Neural cell (in vitro differentiated cells): ENCODE data around the gene GRID2IP. TPM values are rescaled to one million over a fixed set of nuclear protein-coding genes. Genes with fewer than 3 reads are reported as not detected.
"Not testable (repeated sequence)": the region's sequence is repeated elsewhere in the genome, so short reads cannot be mapped to it uniquely, and the experiment has no call there.

ENCODE experiments used
- H2AFZ ChIP-seq: fragments of 200-600, 300-800 bp; sonication (generic), shearing (Covaris generic); 2 replicates; pipeline ENCODE4 v1.6.0; 2014; ENCODE audit warnings: low read depth, mild to moderate bottlenecking, antibody characterized with exemption, low read length, moderate library complexity
- H3F3A ChIP-seq: fragments of 200-600 bp; shearing (Covaris generic); 2 replicates; pipeline ENCODE4 v1.6.1; 2016; ENCODE audit warnings: mild to moderate bottlenecking, moderate library complexity, mixed read lengths, antibody characterized with exemption, low read length; ENCODE audit not compliant: insufficient read depth, poor library complexity, severe bottlenecking
- H3K27ac ChIP-seq: fragments of 200-600, 300-800 bp; sonication (generic), shearing (Covaris generic); 2 replicates; pipeline ENCODE4 v1.5.1; 2014; ENCODE audit warnings: mild to moderate bottlenecking, low read length, moderate library complexity
- H3K27me3 ChIP-seq: fragments of 300-800, 200-600 bp; sonication (generic), shearing (Covaris generic); 2 replicates; pipeline ENCODE4 v1.6.0; 2014; ENCODE audit warnings: mild to moderate bottlenecking, low read depth, low read length, moderate library complexity; ENCODE audit not compliant: insufficient read depth
- H3K36me3 ChIP-seq: fragments of 300-800, 200-600 bp; sonication (generic), shearing (Covaris generic); 2 replicates; pipeline ENCODE4 v1.5.1; 2014; ENCODE audit warnings: mild to moderate bottlenecking, antibody characterized with exemption, low read length, moderate library complexity; ENCODE audit not compliant: insufficient read depth
- H3K4me2 ChIP-seq: fragments of 300-800, 200-600 bp; sonication (generic), shearing (Covaris generic); 2 replicates; pipeline ENCODE4 v1.6.0; 2014; ENCODE audit warnings: mild to moderate bottlenecking, low read length
- H3K4me3 ChIP-seq: fragments of 300-800, 200-600 bp; sonication (generic), shearing (Covaris generic); 2 replicates; pipeline ENCODE4 v1.5.1; 2014; ENCODE audit warnings: mild to moderate bottlenecking, low read length, moderate library complexity
- H3K79me2 ChIP-seq: fragments of 200-600 bp; shearing (Covaris generic); replicated peaks from 2 replicates; pipeline ENCODE4 v1.6.0; 2014; ENCODE audit warnings: mild to moderate bottlenecking, low read length, moderate library complexity; ENCODE audit not compliant: insufficient read depth
- H3K9ac ChIP-seq: fragments of 300-800, 200-600 bp; sonication (generic), shearing (Covaris generic); 2 replicates; pipeline ENCODE4 v1.6.1; 2016; ENCODE audit warnings: mild to moderate bottlenecking, low read length, mixed read lengths
- H3K9me2 ChIP-seq: fragments of 200-600 bp; shearing (Covaris generic); 2 replicates; pipeline ENCODE4 v1.6.1; 2016; ENCODE audit warnings: mild to moderate bottlenecking, low read length, mixed read lengths; ENCODE audit not compliant: insufficient read depth
- H3K9me3 ChIP-seq: fragments of 200-600, 300-800 bp; sonication (generic), shearing (Covaris generic); 2 replicates; pipeline ENCODE4 v1.6.1; 2016; ENCODE audit warnings: mild to moderate bottlenecking, mixed run types, low read length, moderate library complexity, mixed read lengths
- H4K20me1 ChIP-seq: fragments of 200-600 bp; shearing (Covaris generic); 2 replicates; pipeline ENCODE4 v1.6.1; 2016; ENCODE audit warnings: mild to moderate bottlenecking, mixed run types; ENCODE audit not compliant: insufficient read depth
- EP300 ChIP-seq: fragments of 450-650 bp; conservative IDR thresholded peaks from 2 replicates; pipeline ENCODE4 v1.6.1; 2014; ENCODE audit warnings: antibody characterized with exemption, mild to moderate bottlenecking, moderate library complexity; ENCODE audit not compliant: poor library complexity, severe bottlenecking
- EZH2 ChIP-seq: fragments of 200-600, 300-800 bp; shearing (Covaris generic), sonication (generic); IDR thresholded peaks from 2 replicates; pipeline ENCODE4 v1.6.1; 2014; ENCODE audit warnings: antibody characterized with exemption, low read length, borderline replicate concordance, mild to moderate bottlenecking; ENCODE audit not compliant: insufficient read depth, poor library complexity, severe bottlenecking
- MXI1 ChIP-seq: fragments of 450-650 bp; conservative IDR thresholded peaks from 2 replicates; pipeline ENCODE4 v1.6.1; 2014; ENCODE audit warnings: antibody characterized with exemption, mild to moderate bottlenecking; ENCODE audit not compliant: poor library complexity, severe bottlenecking
- POLR2AphosphoS5 ChIP-seq: IDR thresholded peaks from 2 replicates; pipeline ENCODE4 v1.6.1; 2012
- RAD21 ChIP-seq: fragments of 450-650 bp; conservative IDR thresholded peaks from 2 replicates; pipeline ENCODE4 v1.6.1; 2014; ENCODE audit warnings: antibody characterized with exemption, mild to moderate bottlenecking, moderate library complexity
- REST ChIP-seq: IDR thresholded peaks from 2 replicates; pipeline ENCODE4 v1.6.1; 2012; ENCODE audit warnings: borderline replicate concordance
- SMC3 ChIP-seq: fragments of 450-650 bp; conservative IDR thresholded peaks from 2 replicates; pipeline ENCODE4 v1.6.1; 2014; ENCODE audit warnings: antibody characterized with exemption, mild to moderate bottlenecking, moderate library complexity; ENCODE audit not compliant: poor library complexity
- TAF1 ChIP-seq: IDR thresholded peaks from 2 replicates; pipeline ENCODE4 v1.6.1; 2012; ENCODE audit warnings: low read depth
- polyA plus RNA-seq: library from polyadenylated mRNA; depleted of rRNA; stranded (reverse); fragments of >200 nt; gene quantifications from 2 replicates; pipeline ENCODE4 v1.2.3, GENCODE V29; 2014
- TF ChIP-seq, protein P1 (sequence below): fragments of 450-650 bp; IDR thresholded peaks from 2 replicates; pipeline ENCODE4 v1.5.1; 2014; ENCODE audit warnings: antibody characterized with exemption, mild to moderate bottlenecking, moderate library complexity; ENCODE audit not compliant: poor library complexity, severe bottlenecking

GRID2IP gene
- polyA plus RNA-seq, 1 donor from 2014 or later = 0.32 TPM

- Histone ChIP-seq H3K27ac (no peak overlapping the region), H3K9me3 (no peaks in the 10 kb centered on the region), H3K79me2 (no peaks in the 10 kb centered on the region), H3K4me2 (no peak overlapping the region), H2AFZ (no peak overlapping the region), H3K27me3 (no peaks in the 10 kb centered on the region), H3K4me3 (no peak overlapping the region), H3K36me3 (no peaks in the 10 kb centered on the region), H3F3A (no peaks in the 10 kb centered on the region), H4K20me1 (no peaks in the 10 kb centered on the region), H3K9me2 (no peaks in the 10 kb centered on the region), H3K9ac (no peak overlapping the region)
- TF ChIP-seq EZH2 = no peak
- TF ChIP-seq TAF1 = no peak
- no peak for TF ChIP-seq REST
- TF ChIP-seq SMC3 = no peak
- TF ChIP-seq RAD21 = no peak
- no peak for TF ChIP-seq POLR2AphosphoS5
- TF ChIP-seq EP300 = no peak
- TF ChIP-seq, protein P1, sequence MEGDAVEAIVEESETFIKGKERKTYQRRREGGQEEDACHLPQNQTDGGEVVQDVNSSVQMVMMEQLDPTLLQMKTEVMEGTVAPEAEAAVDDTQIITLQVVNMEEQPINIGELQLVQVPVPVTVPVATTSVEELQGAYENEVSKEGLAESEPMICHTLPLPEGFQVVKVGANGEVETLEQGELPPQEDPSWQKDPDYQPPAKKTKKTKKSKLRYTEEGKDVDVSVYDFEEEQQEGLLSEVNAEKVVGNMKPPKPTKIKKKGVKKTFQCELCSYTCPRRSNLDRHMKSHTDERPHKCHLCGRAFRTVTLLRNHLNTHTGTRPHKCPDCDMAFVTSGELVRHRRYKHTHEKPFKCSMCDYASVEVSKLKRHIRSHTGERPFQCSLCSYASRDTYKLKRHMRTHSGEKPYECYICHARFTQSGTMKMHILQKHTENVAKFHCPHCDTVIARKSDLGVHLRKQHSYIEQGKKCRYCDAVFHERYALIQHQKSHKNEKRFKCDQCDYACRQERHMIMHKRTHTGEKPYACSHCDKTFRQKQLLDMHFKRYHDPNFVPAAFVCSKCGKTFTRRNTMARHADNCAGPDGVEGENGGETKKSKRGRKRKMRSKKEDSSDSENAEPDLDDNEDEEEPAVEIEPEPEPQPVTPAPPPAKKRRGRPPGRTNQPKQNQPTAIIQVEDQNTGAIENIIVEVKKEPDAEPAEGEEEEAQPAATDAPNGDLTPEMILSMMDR = no peak
- no peak for TF ChIP-seq MXI1
Measured at GRCh38 chr7:6451224-6451705, 100.0 kb downstream of the GRID2IP start.

GRCh38 chr7:6450591-6450990, 100.7 kb downstream of the GRID2IP start:
- not testable (repeated sequence) for H2AFZ ChIP-seq, H3K9me2 ChIP-seq, H3K36me3 ChIP-seq, H3K9ac ChIP-seq, H3K4me3 ChIP-seq, H3K9me3 ChIP-seq, H3K27me3 ChIP-seq, H3K27ac ChIP-seq, H3K4me2 ChIP-seq, H3F3A ChIP-seq, H4K20me1 ChIP-seq, H3K79me2 ChIP-seq

GRCh38 chr7:6449884-6450283, 101.4 kb downstream of the GRID2IP start:
- not testable (repeated sequence) for H3K9me3 ChIP-seq, H3K9me2 ChIP-seq

More at GRCh38 chr7:6449884-6450283, 101.4 kb downstream of the GRID2IP start:
- not testable (repeated sequence) for H3K9ac ChIP-seq, H3K27me3 ChIP-seq, H2AFZ ChIP-seq, H3F3A ChIP-seq, H3K4me2 ChIP-seq, H4K20me1 ChIP-seq, H3K4me3 ChIP-seq, H3K27ac ChIP-seq, H3K36me3 ChIP-seq
- H3K79me2 ChIP-seq = peaks cover 12% of the 10 kb centered on the region
